Natural killer cell (primary cell): ENCODE data around the gene FBXL4. TPM values are rescaled to one million over a fixed set of nuclear protein-coding genes. Genes with fewer than 3 reads are reported as not detected.

Experiments used
- ATAC-seq, 3 donors: fragments of 150-1000 bp in 2 of 3; fragments of 200-7000 bp in 1 of 3; cut with Tn5 transposase; 1 replicate in 1 of 3; 2 replicates in 2 of 3; pipeline ENCODE4 v1.10.0; 2021; ENCODE audit warnings: mild to moderate bottlenecking in 2 of 3, moderate library complexity in 2 of 3
- DNase-seq, 2 donors: peaks; one replicate each; pipeline versions ENCODE4 v3.0.0 to v3.0.0-alpha.2; 2013 to 2021; ENCODE audit warnings: mixed read lengths in 1 of 2
- H3K27ac ChIP-seq: one replicate; pipeline ENCODE4 v1.5.1; 2013; ENCODE audit warnings: mild to moderate bottlenecking, low read length
- H3K27me3 ChIP-seq: one replicate; pipeline ENCODE4 v1.6.1; 2013; ENCODE audit warnings: low read length; ENCODE audit not compliant: control insufficient read depth, insufficient read depth
- H3K36me3 ChIP-seq: one replicate; pipeline ENCODE4 v1.6.1; 2013; ENCODE audit warnings: low read length; ENCODE audit not compliant: control insufficient read depth, insufficient read depth
- H3K4me1 ChIP-seq: one replicate; pipeline ENCODE4 v1.6.1; 2013; ENCODE audit warnings: low read length; ENCODE audit not compliant: control insufficient read depth, insufficient read depth
- H3K4me3 ChIP-seq: one replicate; pipeline ENCODE4 v1.5.1; 2013; ENCODE audit warnings: low read length
- H3K9me3 ChIP-seq: one replicate; pipeline ENCODE4 v1.6.1; 2013; ENCODE audit warnings: low read length; ENCODE audit not compliant: control insufficient read depth, insufficient read depth
- H3K27ac Mint-ChIP-seq, 2 donors: one replicate each; pipeline ENCODE4 v1.8.0; 2022; ENCODE audit warnings: mild to moderate bottlenecking in 2 of 2, mixed read lengths in 2 of 2, moderate library complexity in 1 of 2
- H3K27me3 Mint-ChIP-seq, 2 donors: one replicate each; pipeline ENCODE4 v1.8.0; 2022; ENCODE audit warnings: low read depth in 2 of 2, mixed read lengths in 2 of 2
- H3K36me3 Mint-ChIP-seq: one replicate; pipeline ENCODE4 v1.8.0; 2022; ENCODE audit warnings: mixed read lengths
- H3K4me1 Mint-ChIP-seq, 2 donors: one replicate each; pipeline ENCODE4 v1.8.0; 2022; ENCODE audit warnings: mixed read lengths in 2 of 2
- H3K4me3 Mint-ChIP-seq: one replicate; pipeline ENCODE4 v1.8.0; 2022; ENCODE audit warnings: mild to moderate bottlenecking, moderate library complexity, mixed read lengths
- H3K9me3 Mint-ChIP-seq, 2 donors: one replicate each; pipeline ENCODE4 v1.8.0; 2022; ENCODE audit warnings: mixed read lengths in 2 of 2
- WGBS: methylation state at CpG from one replicate; pipeline ENCODE4 v1.1.7; 2013; ENCODE audit warnings: missing lambda C conversion rate; ENCODE audit not compliant: insufficient coverage; 5-methylcytosine and 5-hydroxymethylcytosine counted together
- intact Hi-C: fragments of 100-400 bp; cut with micrococcal nuclease; formaldehyde crosslinking; loops from one replicate; pipeline ENCODE4 v1.14.2; 2022
- total RNA-seq, 4 donors: library from RNA; stranded (reverse); fragments of 120-200 nt in 1 of 4; gene quantifications; one replicate each; pipeline versions ENCODE4 v1.2.3 to v1.2.4, GENCODE V29; 2013 to 2022
- TF ChIP-seq, protein P1 (sequence below): fragments of 200-600 bp; IDR thresholded peaks from one replicate; pipeline ENCODE4 v1.8.0; 2022; ENCODE audit warnings: antibody characterized with exemption

Gene FBXL4
- total RNA-seq, result 10 to 100 TPM in 2 of 3 donors, 1 to 10 TPM in 1; 8.8 to 15.1 (median 11.3) TPM
- total RNA-seq (2013), result 29.5 TPM

DNA sequence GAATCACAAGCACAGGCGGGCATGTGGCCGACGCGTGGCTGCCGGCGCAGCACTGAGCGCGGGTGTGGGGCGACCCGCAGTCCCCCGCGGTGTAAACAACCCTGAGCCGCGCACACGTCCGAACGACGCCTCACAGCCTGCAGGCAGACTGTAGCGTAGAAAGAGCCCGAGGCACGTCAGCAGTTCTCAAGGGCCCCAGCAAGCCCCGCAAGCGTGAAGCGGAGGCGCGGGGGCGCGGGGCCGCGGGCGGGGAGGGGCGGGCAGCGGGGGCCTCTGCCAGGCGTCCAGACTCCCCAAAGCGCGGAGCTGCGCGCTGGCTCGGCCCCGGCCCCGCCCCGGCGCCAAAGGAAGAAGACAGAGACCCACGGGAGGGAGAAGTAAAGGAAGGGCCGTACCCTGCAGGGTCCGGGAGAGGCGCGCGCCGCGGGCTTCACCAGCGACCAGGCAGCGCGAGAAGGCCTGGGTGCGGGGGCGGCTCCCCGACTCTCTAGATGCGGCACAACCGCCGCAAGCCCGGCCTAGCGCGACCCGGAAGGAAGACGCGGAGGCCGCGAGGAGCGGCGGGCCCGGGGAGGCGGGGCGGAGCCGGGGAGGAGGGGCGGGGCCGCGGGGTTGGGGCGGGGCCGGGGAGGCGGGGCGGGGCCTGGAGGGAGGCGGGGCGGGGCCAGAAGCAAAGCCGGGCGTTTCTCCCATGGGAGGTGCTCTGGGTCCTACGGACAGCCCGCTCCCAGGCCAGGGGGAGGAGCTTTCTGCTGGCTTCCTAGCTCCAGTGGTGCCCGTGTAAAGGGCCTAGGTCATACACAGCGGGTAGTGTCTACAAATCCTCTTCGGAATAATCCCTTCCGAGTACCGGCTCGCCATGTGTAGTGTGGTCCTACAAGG is at the start of gene FBXL4:
FBXL4 (minus strand) TSS at position 536 of the 882 bp plus-strand sequence. CDS start 20,958 bp downstream, outside the sequence.
- peaks cover 9% of the 10 kb centered on the region for H3K4me1 ChIP-seq
- peak within 1 kb of the TSS; percentile 77 for H3K27ac ChIP-seq
- TF ChIP-seq, protein P1, sequence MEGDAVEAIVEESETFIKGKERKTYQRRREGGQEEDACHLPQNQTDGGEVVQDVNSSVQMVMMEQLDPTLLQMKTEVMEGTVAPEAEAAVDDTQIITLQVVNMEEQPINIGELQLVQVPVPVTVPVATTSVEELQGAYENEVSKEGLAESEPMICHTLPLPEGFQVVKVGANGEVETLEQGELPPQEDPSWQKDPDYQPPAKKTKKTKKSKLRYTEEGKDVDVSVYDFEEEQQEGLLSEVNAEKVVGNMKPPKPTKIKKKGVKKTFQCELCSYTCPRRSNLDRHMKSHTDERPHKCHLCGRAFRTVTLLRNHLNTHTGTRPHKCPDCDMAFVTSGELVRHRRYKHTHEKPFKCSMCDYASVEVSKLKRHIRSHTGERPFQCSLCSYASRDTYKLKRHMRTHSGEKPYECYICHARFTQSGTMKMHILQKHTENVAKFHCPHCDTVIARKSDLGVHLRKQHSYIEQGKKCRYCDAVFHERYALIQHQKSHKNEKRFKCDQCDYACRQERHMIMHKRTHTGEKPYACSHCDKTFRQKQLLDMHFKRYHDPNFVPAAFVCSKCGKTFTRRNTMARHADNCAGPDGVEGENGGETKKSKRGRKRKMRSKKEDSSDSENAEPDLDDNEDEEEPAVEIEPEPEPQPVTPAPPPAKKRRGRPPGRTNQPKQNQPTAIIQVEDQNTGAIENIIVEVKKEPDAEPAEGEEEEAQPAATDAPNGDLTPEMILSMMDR, result no peak
- Mint-ChIP-seq H3K27me3 (peaks cover 2 to 20% of the 10 kb centered on the region in 2 donors), H3K4me1 (peaks cover 31% of the 10 kb centered on the region in 2 donors), H3K36me3 (peaks cover 2% of the 10 kb centered on the region), H3K27ac (peak within 1 kb of the TSS; percentile 93 to 96), H3K4me3 (peak within 1 kb of the TSS; percentile 95), H3K9me3 (no peaks in the 10 kb centered on the region)
- 3% methylated on average over 93 of the region's 93 CpGs for WGBS
- DNase-seq (peak; percentile 77 to 86), ATAC-seq (peak; percentile 89 to 95 (median 89))
- no peaks in the 10 kb centered on the region for H3K9me3 ChIP-seq
- intact Hi-C loops, result no loop called here
- H3K36me3 ChIP-seq, result no peaks in the 10 kb centered on the region
- peak within 1 kb of the TSS; percentile 70 for H3K4me3 ChIP-seq
- no peaks in the 10 kb centered on the region for H3K27me3 ChIP-seq

DNA sequence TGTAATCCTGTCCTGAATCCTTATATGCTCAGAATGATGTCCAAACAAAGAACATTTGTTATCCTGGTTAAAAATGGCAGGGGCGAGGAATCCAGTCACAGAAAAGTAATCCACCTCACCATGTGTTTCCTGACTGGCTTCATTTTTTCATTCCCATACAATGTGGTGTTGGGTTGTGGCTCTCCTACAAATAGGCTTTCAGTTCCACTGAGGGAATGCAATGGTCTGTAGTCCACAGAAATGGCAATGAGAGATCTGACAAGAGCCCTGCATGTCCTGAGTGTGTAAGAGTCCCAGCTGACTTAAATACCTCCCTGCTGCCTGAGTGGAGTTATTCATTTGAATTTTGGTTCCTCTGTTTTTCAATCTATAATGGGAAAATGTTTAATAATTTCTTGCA is 47.4 kb upstream of the FBXL4 start:
- intact Hi-C loops, result no loop called here
- ATAC-seq, result no peak
- no peak overlapping the region for H3K4me3 Mint-ChIP-seq

DNA sequence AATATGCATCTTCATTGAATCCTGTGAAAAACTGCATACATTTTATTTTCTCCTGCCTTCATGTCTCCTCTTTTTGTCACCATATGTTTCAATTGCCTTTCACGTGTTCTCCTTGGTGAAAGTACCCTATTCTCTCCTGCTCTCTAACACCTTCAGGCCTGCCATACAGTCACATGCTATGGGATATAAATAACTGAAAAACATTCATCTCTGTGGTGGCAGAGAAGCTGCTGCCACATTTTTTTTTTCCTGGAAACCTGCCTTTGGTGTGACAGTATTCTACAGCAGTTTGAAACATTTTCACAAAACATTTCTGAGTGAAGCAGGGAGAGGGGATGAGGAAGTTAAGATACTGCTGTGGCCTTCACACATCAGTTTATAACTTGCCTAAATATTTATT is 44.8 kb upstream of the FBXL4 start:
- Mint-ChIP-seq H3K36me3 (no peaks in the 10 kb centered on the region), H3K4me1 (no peaks in the 10 kb centered on the region), H3K9me3 (no peaks in the 10 kb centered on the region), H3K4me3 (no peak overlapping the region), H3K27me3 (peaks cover 10 to 25% of the 10 kb centered on the region in 2 donors), H3K27ac (no peak overlapping the region)
- TF ChIP-seq, protein P1, result no peak
- ATAC-seq, result no peak
- no peak overlapping the region for H3K4me3 ChIP-seq
- DNase-seq, result no peak
- H3K36me3 ChIP-seq, result no peaks in the 10 kb centered on the region
- H3K4me1 ChIP-seq, result no peaks in the 10 kb centered on the region
- intact Hi-C loops, result no loop called here
- H3K27me3 ChIP-seq, result peaks cover 2% of the 10 kb centered on the region
- no peaks in the 10 kb centered on the region for H3K9me3 ChIP-seq
- H3K27ac ChIP-seq, result no peak overlapping the region
- WGBS, result 23% methylated on average over 1 of the region's 1 CpG

More for the DNA sequence above, 47.4 kb upstream of the FBXL4 start:
- Histone ChIP-seq H3K36me3 (no peaks in the 10 kb centered on the region), H3K9me3 (no peaks in the 10 kb centered on the region), H3K27ac (no peak overlapping the region), H3K4me3 (no peak overlapping the region), H3K4me1 (no peaks in the 10 kb centered on the region), H3K27me3 (no peaks in the 10 kb centered on the region)
- Mint-ChIP-seq H3K9me3 (no peaks in the 10 kb centered on the region), H3K4me1 (no peaks in the 10 kb centered on the region), H3K36me3 (no peaks in the 10 kb centered on the region), H3K27me3 (peaks cover 7 to 31% of the 10 kb centered on the region in 2 donors), H3K27ac (no peak overlapping the region)
- 100% methylated on average over 1 of the region's 1 CpG for WGBS
- no peak for DNase-seq
- TF ChIP-seq, protein P1, result no peak
